Measurements from ENCODE around the gene SULT2B1. TPM values are rescaled to one million over a fixed set of nuclear protein-coding genes. Genes with fewer than 3 reads are reported as not detected.

Gene SULT2B1
- total RNA-seq, 1 experiment from 2014 or later = not detected

DNA sequence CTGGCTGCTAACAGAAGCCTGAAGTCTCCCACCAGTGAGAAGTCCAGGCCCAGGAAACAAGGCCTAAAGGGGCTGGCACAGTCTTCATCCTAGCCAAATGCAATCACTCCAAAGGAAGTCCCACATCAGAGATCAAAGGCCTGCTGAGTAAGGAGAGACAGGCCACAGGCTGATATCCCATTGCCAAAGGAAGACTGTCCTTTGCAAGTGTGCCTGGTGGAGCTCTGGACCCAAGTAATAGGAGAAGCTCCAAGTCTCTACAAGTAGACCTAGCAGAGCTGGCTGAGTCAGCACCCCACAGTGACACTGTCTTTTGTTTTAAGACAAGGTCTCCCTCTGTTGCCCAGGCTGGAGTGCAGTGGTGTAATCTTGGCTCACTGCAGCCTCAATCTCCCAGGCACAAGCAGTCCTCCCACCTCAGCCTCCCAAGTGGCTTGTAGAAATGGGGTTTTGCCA is 80.7 kb downstream of the SULT2B1 start:
- POLR2A ChIA-PET = interaction anchor here (0.7 to 5.4 kb wide), 6 partner anchors 9 to 186 kb away, joined by 3 to 108 read pairs (median 4); partner anchors contain the start of genes CA11, FAM83E, RPL18 and SPHK2

DNA sequence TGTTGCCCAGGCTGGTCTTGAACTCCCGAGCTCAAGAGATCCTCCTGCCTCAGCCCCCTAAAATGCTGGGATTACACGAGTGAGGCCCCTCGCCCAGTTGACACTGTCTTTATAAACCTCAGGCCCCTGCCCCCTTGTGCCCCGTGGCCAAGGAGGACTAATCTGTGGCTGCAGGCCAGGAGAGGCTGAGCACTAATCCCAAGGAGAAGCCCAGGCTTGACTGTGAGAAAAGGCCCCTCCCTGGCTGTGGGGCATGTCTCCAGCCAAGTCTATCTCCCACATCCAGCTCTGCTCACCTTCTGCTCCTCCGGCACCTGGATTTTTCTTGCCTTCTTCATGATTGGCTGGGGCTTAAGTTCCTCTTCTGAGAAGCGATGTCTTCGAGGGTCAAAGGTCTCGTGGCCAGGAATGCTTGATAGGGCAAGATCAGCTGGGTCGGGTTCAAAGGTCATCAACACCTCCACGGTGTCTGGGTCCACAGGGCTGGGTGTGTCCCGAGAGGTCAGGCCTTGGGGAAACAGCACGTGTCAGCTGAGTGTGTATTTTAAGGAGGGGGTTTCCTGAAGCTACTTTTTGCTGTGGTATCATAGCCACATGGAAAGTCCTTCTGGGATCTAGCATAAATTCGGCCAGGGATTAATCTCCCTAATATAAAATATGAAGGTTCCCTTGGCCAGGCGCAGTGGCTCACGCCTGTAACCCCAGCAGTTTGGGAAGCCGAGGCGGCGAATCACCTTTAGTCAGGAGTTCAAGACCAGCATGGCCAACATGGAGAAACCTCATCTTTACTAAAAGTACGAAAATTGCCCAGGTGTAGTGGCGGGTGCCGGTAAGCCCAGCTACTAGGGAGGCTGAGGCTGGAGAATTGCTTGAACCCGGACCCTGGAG is 81.4 kb downstream of the SULT2B1 start:
- Mint-ChIP-seq H3K4me3 (ENCODE audit: unreplicated experiment) (no peak overlapping the region), H3K9me3 (ENCODE audit: unreplicated experiment) (no peaks in the 10 kb centered on the region), H3K27ac (ENCODE audit: low read depth, unreplicated experiment) (no peak overlapping the region), H3K4me1 (ENCODE audit: insufficient read depth, unreplicated experiment) (peaks cover 20% of the 10 kb centered on the region), H3K36me3 (ENCODE audit: insufficient read depth, unreplicated experiment) (peaks cover 20% of the 10 kb centered on the region), H3K27me3 (ENCODE audit: insufficient read depth, unreplicated experiment) (no peaks in the 10 kb centered on the region)
- DNase-seq (ENCODE audit: unreplicated experiment) = no peak
- ChIA-PET CTCF (interaction anchor here (1.2 to 2.2 kb wide), 5 partner anchors 11 to 242 kb away, joined by 3 to 10 read pairs (median 7); partner anchors contain the start of genes RPL18 and SPHK2), POLR2A (interaction anchor here (0.7 to 5.4 kb wide), 12 partner anchors 10 to 1032 kb away, joined by 3 to 108 read pairs (median 3); partner anchors contain the start of genes BCL2L12, CA11, FAM83E and IRF3)
- intact Hi-C loops (cut with micrococcal nuclease) = loop anchor here (2.0 kb wide), 1 partner anchor 15 kb away; the partner anchor contains the start of genes RPL18 and SPHK2
- BruUV-seq (replicated peaks) = no TSS peak
- TF ChIP-seq, protein P1, sequence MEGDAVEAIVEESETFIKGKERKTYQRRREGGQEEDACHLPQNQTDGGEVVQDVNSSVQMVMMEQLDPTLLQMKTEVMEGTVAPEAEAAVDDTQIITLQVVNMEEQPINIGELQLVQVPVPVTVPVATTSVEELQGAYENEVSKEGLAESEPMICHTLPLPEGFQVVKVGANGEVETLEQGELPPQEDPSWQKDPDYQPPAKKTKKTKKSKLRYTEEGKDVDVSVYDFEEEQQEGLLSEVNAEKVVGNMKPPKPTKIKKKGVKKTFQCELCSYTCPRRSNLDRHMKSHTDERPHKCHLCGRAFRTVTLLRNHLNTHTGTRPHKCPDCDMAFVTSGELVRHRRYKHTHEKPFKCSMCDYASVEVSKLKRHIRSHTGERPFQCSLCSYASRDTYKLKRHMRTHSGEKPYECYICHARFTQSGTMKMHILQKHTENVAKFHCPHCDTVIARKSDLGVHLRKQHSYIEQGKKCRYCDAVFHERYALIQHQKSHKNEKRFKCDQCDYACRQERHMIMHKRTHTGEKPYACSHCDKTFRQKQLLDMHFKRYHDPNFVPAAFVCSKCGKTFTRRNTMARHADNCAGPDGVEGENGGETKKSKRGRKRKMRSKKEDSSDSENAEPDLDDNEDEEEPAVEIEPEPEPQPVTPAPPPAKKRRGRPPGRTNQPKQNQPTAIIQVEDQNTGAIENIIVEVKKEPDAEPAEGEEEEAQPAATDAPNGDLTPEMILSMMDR (IDR thresholded peaks at IDR 0.05; ENCODE audit: unreplicated experiment) = no peak

More for the DNA sequence above, 80.7 kb downstream of the SULT2B1 start:
- Mint-ChIP-seq H3K27me3 (ENCODE audit: insufficient read depth, unreplicated experiment) (no peaks in the 10 kb centered on the region), H3K27ac (ENCODE audit: low read depth, unreplicated experiment) (no peak overlapping the region), H3K36me3 (ENCODE audit: insufficient read depth, unreplicated experiment) (peaks cover 17% of the 10 kb centered on the region), H3K4me3 (ENCODE audit: unreplicated experiment) (no peak overlapping the region), H3K9me3 (ENCODE audit: unreplicated experiment) (no peaks in the 10 kb centered on the region), H3K4me1 (ENCODE audit: insufficient read depth, unreplicated experiment) (peaks cover 17% of the 10 kb centered on the region)
- intact Hi-C loops (cut with micrococcal nuclease) = no loop called here
- peak; percentile 75 for DNase-seq (ENCODE audit: unreplicated experiment)
- TF ChIP-seq, protein P1 (IDR thresholded peaks at IDR 0.05; ENCODE audit: unreplicated experiment) = no peak
- CTCF ChIA-PET = interaction anchor here (0.5 to 2.2 kb wide), 5 partner anchors 11 to 143 kb away, joined by 4 to 10 read pairs (median 7); partner anchors contain the start of genes RPL18 and SPHK2
- no TSS peak for BruUV-seq (replicated peaks)

DNA sequence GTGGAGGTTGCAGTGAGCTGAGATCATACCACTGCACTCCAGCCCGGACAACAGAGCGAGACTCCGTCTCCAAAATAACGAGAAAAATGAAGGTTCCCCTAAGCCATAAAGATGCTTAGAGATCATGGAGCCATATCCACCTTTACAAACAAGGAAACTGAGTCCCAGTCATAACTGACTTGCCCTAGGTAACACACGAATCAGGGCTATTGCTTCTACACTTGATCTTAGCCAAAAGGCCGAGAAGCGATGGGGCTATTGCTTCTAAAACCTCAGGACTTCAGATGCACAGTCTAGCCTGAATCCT is 82.0 kb downstream of the SULT2B1 start:
- peak overlapping the region; percentile 91 for H3K4me3 Mint-ChIP-seq (ENCODE audit: unreplicated experiment)
- H3K27me3 Mint-ChIP-seq (ENCODE audit: insufficient read depth, unreplicated experiment) = no peaks in the 10 kb centered on the region
- TF ChIP-seq, protein P1 (IDR thresholded peaks at IDR 0.05; ENCODE audit: unreplicated experiment) = no peak
- no peak for DNase-seq (ENCODE audit: unreplicated experiment)
- no peak overlapping the region for H3K27ac Mint-ChIP-seq (ENCODE audit: low read depth, unreplicated experiment)
- BruUV-seq (replicated peaks) = no TSS peak
- intact Hi-C loops (cut with micrococcal nuclease) = loop anchor here (2.0 kb wide), 1 partner anchor 15 kb away; the partner anchor contains the start of genes RPL18 and SPHK2
- ChIA-PET POLR2A (interaction anchor here (0.5 to 5.4 kb wide), 15 partner anchors 9 to 1031 kb away, joined by 3 to 108 read pairs (median 3); partner anchors contain the start of genes BCL2L12, CA11, FAM83E and GYS1), CTCF (interaction anchor here (0.6 to 2.1 kb wide), 5 partner anchors 15 to 242 kb away, joined by 3 to 9 read pairs (median 4); partner anchors contain the start of genes RPL18 and SPHK2)
- H3K36me3 Mint-ChIP-seq (ENCODE audit: insufficient read depth, unreplicated experiment) = peaks cover 17% of the 10 kb centered on the region
- H3K4me1 Mint-ChIP-seq (ENCODE audit: insufficient read depth, unreplicated experiment) = peaks cover 26% of the 10 kb centered on the region
- no peaks in the 10 kb centered on the region for H3K9me3 Mint-ChIP-seq (ENCODE audit: unreplicated experiment)

Measured in MCF 10A (cell line).